Measurements from ENCODE around the gene TBC1D8.

TBC1D8 gene

DNA sequence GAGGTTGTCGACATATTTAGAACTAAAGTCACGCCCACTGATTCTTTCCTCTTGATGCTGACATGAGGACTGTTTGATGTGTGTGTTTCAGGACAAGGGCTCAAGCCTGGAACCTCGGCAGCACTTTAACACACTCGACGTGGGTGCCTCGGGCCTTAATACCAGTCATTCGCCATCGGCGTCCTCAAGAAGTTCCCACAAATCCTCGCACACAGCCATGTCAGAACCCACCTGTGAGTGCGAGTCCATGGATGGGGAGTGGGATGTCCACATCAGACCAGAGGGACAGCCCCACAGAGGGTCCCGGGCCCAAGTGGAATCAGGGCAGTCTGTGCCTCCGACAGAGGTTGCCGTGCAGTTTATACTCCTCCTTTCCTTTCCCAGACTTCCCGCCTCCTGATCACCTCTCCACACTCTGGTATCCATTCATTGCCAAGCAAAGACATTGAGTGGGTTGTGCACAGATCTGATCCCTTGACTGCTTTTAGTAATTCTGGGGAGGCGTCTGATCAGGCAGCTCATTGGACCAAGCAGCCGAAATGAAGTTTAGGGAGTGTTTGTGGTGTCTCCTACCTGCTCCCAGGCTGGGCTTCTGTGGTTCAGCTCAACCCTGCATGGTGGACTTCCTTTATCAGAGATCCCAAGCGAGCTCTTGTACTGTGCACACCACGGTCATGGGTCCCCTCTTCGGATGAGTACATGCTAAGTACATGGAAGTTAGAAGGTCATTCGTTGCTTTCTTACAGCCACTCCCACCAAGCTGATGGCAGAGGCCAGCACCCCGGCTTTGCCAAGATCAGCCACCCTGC, 176.3 kb downstream of the TBC1D8 start:
- TF ChIP-seq GABPA (IDR thresholded peaks at IDR 0.05; ENCODE audit: low read depth): no peak
- H3K27ac ChIP-seq (replicated peaks): no peak overlapping the region

DNA sequence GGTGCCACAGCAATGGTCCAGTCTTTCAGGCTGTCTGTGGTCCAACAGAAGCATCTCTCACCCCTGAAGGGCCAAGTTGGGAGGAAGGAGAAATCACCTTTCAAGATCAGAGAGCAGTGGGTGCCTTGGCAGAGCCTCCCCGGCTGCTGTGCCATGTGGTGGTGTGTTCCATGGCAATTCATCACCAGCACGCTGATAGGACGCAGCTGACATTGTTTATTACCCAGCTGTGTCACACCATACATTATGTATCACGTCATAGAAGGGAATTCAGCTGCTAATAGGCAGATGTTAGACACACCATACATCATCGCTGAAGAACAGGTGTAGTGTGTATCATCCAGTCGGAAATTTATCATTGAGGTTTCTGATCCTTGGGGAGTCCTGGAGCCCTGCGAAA, 178.7 kb downstream of the TBC1D8 start:
- Histone ChIP-seq H3K27ac (replicated peaks) (no peak overlapping the region), H3K4me3 (replicated peaks; ENCODE audit: insufficient read depth, low read length) (no peak overlapping the region), H3K27me3 (ENCODE audit: insufficient read depth, poor library complexity, severe bottlenecking) (no peaks in the 10 kb centered on the region)
- no peak for TF ChIP-seq CTCF (IDR thresholded peaks at IDR 0.05; ENCODE audit: insufficient read depth, low read length)
- no peak for TF ChIP-seq SPI1 (IDR thresholded peaks at IDR 0.05; ENCODE audit: borderline replicate concordance, low read depth)
- no peak for DNase-seq (ENCODE audit: low read depth in 1 of 2, low spot score in 1 of 2)

More for the DNA sequence above, 176.3 kb downstream of the TBC1D8 start:
- peaks cover 2% of the 10 kb centered on the region for H3K27me3 ChIP-seq (ENCODE audit: insufficient read depth, poor library complexity, severe bottlenecking)
- DNase-seq (ENCODE audit: low read depth in 1 of 2, low spot score in 1 of 2): no peak
- no peak overlapping the region for H3K4me3 ChIP-seq (replicated peaks; ENCODE audit: insufficient read depth, low read length)

GRCh38 chr2:100971221-100971620, 180.0 kb downstream of the TBC1D8 start:
- Histone ChIP-seq H3K27ac (replicated peaks) (no peak overlapping the region), H3K4me3 (replicated peaks; ENCODE audit: insufficient read depth, low read length) (no peak overlapping the region), H3K27me3 (ENCODE audit: insufficient read depth, poor library complexity, severe bottlenecking) (no peaks in the 10 kb centered on the region)
- no peak for DNase-seq (ENCODE audit: low read depth in 1 of 2, low spot score in 1 of 2)
- TF ChIP-seq, protein P1, sequence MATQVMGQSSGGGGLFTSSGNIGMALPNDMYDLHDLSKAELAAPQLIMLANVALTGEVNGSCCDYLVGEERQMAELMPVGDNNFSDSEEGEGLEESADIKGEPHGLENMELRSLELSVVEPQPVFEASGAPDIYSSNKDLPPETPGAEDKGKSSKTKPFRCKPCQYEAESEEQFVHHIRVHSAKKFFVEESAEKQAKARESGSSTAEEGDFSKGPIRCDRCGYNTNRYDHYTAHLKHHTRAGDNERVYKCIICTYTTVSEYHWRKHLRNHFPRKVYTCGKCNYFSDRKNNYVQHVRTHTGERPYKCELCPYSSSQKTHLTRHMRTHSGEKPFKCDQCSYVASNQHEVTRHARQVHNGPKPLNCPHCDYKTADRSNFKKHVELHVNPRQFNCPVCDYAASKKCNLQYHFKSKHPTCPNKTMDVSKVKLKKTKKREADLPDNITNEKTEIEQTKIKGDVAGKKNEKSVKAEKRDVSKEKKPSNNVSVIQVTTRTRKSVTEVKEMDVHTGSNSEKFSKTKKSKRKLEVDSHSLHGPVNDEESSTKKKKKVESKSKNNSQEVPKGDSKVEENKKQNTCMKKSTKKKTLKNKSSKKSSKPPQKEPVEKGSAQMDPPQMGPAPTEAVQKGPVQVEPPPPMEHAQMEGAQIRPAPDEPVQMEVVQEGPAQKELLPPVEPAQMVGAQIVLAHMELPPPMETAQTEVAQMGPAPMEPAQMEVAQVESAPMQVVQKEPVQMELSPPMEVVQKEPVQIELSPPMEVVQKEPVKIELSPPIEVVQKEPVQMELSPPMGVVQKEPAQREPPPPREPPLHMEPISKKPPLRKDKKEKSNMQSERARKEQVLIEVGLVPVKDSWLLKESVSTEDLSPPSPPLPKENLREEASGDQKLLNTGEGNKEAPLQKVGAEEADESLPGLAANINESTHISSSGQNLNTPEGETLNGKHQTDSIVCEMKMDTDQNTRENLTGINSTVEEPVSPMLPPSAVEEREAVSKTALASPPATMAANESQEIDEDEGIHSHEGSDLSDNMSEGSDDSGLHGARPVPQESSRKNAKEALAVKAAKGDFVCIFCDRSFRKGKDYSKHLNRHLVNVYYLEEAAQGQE (IDR thresholded peaks at IDR 0.05; ENCODE audit: insufficient replicate concordance, low read depth): no peak
- TF ChIP-seq POLR2AphosphoS5 (IDR thresholded peaks at IDR 0.05; ENCODE audit: low read depth) (no peak), SPI1 (IDR thresholded peaks at IDR 0.05; ENCODE audit: borderline replicate concordance, low read depth) (no peak), CTCF (IDR thresholded peaks at IDR 0.05; ENCODE audit: insufficient read depth, low read length) (no peak), GABPA (IDR thresholded peaks at IDR 0.05; ENCODE audit: low read depth) (no peak)

- no peak for TF ChIP-seq CTCF (IDR thresholded peaks at IDR 0.05; ENCODE audit: insufficient read depth, low read length)
- no peak for TF ChIP-seq SPI1 (IDR thresholded peaks at IDR 0.05; ENCODE audit: borderline replicate concordance, low read depth)
- TF ChIP-seq, protein P1 (IDR thresholded peaks at IDR 0.05; ENCODE audit: insufficient replicate concordance, low read depth): no peak
- TF ChIP-seq GABPA (IDR thresholded peaks at IDR 0.05; ENCODE audit: low read depth): no peak
- TF ChIP-seq POLR2AphosphoS5 (IDR thresholded peaks at IDR 0.05; ENCODE audit: low read depth): no peak
- Histone ChIP-seq H3K4me3 (replicated peaks; ENCODE audit: insufficient read depth, low read length) (no peak overlapping the region), H3K27ac (replicated peaks) (no peak overlapping the region), H3K27me3 (ENCODE audit: insufficient read depth, poor library complexity, severe bottlenecking) (no peaks in the 10 kb centered on the region)
- no peak for DNase-seq (ENCODE audit: low read depth in 1 of 2, low spot score in 1 of 2)
Measured at GRCh38 chr2:100969998-100970397, 181.2 kb downstream of the TBC1D8 start.

All from HL-60 (cell line).